NCI-H226 (cell line): ENCODE results near the gene IFT22.
"Not testable (repeated sequence)": the region's sequence is repeated elsewhere in the genome, so short reads cannot be mapped to it uniquely, and the experiment has no call there.

Source experiments
- DNase-seq: peaks from one replicate; pipeline ENCODE4 v3.0.0-alpha.2; 2015

The IFT22 gene

DNA sequence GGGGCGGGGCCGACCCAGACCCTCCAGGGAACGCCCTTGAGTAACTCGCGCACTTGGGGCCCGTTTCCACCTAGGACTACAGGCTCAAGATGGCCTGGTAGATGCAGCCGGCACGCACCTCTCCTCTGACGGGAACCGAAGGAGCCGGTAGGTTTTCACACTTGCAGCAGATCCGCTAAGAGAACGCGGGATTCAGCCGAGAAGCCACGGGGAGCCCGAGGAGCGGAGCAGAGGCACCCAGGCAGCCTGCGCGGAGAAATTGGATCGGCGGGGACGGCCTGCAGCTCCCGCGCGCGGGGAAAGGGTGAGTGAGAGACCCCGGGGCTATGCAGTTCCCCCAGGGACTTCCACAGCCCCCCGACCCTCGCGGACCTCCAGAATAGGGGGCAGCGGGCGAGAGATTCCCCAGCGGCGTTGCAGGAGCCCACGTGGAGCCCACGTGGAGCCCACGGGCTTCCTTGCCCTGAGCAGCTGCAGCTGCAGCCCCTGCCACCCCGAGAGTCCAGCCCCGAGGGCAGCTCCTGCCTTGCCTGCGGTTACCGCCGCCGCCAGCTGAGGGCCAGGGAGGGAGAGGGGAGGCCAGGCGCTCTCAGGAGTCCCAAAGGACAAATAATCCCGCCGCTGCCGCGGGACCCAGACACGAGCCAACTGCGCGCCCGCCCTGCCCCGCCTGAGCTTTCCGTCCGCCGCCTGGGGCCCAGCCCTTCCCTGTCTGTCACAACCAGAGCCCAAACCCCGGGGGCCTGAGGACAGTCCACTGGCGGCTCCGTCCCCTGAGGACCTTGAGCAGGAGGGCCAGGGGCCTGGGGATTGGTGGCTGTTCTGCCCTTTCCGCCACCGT, 13.1 kb downstream of the IFT22 start:
- DNase-seq = no peak

DNA sequence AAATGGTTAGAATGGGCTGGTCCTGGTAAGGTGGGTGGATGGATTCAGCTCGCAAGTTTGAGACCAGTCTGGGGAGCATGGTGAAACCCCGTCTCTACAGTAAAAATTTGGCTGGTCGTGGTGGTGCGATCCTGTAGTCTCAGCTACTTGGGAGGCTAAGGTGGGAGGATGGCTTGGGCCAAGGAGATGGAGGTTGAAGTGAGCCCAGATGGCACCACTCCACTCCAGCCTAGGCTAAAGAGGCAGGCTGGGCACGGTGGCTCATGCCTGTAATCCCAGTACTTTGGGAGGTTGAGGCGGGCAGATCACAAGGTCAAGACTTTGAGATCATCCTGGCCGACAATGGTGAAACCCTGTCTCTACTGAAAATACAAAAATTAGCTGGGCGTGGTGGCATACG, 15.3 kb downstream of the IFT22 start:
- DNase-seq = no peak

DNA sequence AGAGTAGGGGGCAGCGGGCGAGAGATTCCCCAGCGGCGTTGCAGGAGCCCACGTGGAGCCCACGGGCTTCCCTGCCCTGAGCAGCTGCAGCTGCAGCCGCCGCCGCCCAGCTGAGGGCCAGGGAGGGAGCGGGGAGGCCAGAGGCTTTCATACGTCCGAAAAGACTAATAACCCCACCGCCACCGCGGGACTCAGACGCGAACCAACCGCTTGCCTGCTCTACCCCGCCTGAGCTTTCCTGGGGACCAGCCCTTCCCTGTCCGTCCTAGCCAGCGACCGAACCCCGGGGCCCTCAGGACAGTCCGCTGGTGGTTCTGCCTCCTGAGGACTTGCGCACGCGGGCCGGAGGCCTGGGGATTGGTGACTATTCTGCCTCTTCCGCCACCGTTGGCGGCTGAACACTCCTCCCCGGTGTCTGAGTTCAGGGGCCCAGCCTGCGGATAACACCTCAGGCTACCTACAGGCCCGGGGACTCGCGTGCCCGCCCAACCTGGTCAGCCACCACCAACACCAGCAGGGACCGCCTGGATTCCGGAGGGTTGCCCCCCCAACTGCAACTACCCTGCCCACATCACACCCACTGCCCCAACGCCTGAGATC, 18.4 kb downstream of the IFT22 start:
- no peak for DNase-seq

DNA sequence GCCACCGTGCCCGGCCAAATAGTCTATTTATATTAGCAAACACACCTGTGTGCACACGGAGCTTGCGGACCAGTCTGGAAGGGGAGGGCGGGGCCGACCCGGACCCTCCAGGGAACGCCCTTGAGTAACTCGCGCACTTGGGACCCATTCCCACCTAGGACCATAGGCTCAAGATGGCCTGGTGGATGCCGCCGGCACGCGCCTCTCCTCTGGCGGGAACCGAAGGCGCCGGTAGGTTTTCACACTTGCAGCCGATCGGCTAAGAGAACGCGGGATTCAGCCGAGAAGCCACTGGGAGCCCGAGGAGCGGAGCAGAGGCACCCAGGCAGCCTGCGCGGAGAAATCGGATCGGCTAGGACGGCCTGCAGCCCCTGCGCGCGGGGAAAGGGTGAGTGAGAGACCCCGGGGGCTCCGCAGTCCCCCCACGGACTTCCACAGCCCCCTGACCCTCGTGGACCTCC, 18.9 kb downstream of the IFT22 start:
- no peak for DNase-seq

DNA sequence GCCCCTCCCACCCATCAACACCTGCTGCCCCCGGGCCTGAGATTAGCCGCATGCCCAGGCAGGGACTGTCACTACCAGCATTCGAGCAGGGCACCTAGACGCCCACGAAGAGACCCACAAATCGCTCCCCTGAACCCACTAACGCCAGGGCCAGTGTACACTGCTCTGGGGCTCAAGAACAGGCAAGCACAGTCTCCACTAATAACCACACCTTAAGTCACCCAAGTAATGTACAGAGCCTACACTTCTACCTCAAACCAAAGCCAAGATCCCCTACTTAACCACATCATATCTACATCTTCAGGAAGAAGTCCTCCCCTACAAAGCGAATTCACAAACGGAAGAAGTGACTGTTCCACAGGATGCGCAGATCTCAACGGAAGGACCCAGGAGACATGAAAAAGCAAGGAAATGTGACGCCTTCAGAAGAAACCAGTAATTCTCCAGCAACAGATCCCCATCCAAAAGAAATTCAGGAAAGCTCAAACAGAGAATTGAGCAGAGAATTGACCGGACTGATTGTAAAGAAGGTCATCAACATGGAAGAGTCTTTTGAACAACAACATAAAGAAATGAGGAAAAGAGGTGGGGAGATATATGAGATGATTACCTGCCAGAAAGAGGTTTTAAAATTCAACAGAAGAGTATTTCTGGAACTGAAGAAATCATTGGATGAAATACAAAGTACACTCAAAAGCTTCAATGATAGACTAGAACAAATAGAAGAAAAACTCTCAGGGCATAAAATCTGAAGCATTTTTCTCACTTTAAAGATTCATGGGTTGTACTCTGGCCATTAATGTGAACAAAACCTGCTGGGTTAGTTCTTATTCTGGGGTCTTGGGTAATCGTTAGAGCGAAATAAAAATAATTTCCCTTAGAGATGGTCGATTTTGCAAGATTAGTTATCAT, 20.9 kb downstream of the IFT22 start:
- DNase-seq = no peak

DNA sequence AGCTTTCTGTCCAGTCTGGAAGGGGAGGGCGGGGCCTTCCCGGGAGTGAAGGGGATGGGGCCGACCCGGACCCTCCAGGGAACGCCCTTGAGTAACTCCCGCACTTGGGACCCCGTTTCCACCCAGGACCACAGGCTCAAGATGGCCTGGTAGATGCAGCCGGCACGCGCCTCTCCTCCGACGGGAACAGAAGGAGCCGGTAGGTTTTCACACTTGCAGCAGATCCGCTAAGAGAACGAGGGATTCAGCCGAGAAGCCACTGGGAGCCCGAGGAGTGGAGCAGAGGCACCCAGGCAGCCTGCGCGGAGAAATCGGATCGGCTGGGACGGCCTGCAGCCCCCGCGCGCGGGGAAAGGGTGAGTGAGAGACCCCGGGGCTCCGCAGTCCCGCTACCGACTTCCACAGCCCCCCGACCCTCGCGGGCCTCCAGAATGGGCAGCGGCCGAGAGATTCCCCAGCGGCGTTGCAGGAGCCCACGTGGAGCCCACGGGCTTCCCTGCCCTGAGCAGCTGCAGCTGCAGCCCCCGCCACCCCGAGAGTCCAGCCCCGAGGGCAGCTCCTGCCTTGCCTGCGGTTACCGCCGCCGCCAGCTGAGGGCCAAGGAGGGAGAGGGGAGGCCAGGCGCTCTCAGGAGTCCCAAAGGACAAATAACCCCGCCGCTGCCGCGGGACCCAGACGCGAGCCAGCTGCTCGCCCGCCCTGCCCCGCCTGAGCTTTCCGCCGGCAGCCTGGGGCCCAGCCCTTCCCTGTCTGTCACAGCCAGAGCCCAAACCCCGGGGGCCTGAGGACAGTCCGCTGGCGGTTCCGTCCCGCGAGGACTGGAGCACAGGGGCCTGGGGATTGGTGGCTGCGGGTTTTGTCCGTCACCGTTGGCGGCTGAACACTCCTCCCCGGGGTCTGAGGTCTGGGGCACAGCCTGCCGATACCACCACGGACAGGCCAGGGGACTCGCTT, 21.8 kb downstream of the IFT22 start:
- DNase-seq = no peak

DNA sequence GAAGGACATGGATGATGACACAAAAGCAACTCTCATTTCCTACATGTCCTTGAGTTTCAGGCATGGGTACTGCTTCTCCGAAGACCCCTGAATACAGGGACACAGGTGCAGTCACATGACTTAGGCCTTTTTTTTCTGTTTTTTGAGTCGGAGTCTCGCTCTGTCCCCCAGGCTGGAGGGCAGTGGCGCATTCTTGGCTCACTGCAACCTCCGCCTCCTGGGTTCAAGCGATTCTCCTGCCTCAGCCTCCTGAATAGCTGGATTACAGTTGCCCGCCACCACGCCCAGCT, 26.8 kb downstream of the IFT22 start:
- no peak for DNase-seq

DNA sequence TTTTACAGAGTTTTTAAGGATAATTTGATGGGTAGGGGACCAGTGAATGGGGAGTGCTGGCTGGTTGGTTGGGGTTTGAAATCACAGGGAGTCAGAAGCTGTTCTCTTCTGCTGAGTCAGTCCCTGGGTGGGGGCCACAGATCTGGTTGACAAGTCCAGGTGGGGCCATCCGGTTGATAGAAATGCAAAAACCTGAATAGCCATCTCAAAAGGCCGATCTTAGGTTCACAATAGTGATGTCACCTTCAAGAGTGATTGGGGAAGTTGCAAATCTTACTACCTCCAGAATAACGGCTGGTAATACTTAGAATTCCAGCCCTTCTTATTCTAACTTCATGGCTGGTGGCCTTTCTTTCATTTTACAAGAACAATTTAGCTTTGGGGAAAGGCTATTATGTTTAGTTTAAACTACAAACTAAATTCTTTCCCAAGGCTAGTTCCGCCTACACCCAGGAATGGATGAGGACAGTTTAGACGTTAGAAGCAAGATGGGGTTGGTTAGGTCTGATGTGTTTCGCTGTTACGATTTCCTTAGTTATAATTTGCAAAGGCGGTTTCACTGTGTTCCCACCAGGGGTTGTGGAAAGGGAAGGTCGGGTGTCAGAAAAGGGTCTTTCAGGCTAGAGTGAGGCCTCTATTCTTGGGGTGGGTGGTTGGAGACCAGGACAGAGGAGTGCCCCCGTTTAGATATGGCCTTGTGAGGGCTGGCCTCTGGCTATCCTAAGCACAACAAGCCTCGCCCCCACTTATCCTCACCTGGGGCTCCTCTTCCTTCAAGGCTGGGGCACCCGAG, 27.4 kb downstream of the IFT22 start:
- no peak for DNase-seq

DNA sequence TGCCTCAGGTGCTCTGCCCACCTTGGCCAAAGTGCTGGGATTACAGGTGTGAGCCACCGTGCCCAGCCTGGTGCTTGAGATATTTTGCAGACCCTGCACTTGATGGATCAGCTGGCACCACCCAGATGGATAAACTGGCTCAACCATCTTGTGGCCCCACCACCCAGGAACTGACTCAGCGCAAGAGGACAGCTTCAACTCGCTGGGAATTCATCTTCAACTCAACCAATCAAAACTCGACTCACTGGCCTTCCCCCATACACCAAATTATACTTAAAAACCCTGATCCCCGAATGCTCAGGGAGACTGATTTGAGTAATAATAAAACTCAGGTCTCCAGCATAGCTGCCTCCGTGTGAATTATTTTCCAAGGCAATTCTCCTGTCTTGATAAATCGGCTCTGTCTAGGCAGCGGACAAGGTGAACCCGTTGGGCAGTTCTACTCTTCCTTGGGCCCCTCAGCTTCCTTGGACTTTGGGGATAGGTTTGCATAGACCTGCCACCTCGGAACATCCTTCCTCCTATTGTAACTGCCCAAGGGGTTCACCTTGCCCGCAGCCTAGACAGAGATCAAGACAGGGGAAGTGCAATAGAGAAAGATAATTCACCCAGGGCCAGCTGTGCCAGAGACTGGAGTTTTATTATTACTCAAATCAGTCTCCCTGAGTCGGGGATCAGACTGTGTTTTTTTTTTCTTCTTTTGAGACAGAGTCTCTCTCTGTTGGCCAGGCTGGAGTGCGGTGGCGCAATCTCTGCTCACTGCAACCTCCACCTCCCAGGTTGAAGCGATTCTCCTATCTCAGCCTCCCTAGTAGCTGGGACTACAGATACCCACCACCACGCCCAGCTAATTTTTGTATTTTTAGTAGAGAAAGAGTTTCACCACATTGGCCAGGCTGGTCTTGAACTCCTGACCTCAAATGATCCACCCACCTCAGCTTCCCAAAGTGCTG, 28.3 kb downstream of the IFT22 start:
- DNase-seq = not testable (repeated sequence)

DNA sequence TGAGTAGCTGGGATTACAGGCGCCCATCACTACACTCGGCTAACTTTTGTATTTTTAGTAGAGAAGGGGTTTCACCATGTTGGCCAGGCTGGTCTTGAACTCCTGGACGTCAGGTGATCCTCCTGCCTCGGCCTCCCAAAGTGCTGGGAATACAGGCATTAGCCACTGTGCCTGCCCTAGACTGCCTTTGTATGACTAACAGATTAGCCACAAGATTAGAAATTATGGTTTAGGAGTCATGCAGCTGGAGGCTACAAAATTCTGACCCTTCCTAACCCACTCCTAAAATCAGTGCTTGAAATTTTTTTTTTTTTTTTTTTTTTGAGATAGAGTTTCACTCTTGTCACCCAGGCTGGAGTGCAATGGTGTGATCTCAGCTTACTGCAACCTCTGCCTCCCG, 29.0 kb downstream of the IFT22 start:
- DNase-seq = not testable (repeated sequence)

DNA sequence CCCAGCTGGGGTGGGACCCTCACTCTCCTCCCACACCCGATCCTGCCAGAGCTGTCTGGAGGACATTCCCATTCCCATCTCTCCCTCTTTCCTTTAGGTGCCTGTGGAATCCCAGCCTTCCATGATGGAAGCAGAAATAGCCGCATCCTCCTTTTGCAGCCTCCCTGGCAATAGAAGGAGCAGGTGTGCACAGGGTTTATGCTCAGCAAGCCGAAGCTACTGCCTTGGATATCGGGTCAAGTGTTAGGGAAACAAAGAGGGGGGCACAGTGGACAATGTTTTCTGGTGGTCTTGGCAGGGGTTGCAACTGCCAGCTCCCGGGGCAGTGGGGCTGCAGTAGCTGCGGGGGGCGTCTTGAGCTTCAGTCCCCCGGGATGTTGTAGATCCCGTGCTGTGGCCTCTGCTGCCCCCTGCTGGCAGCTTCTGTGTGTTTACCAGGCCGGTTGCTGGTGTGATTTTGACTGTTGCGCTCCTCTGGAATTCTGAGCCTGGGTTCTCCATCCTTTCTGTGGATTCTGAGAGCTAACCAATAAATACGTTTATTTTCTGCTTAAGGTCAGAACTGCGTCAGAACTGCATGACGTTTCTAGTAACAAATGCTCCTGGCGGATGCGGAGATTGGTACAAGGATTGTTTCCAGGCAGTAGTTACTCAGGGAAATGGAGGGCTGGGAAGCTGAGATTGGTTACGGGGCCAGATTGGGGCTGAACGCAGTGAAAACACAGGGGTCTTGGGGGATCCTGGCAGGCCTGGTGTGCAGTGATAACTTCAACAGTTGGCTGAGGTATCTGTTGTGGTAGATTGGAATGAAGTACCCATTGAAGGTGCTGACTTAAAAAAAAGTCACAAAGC, 31.2 kb downstream of the IFT22 start:
- DNase-seq = not testable (repeated sequence)

DNA sequence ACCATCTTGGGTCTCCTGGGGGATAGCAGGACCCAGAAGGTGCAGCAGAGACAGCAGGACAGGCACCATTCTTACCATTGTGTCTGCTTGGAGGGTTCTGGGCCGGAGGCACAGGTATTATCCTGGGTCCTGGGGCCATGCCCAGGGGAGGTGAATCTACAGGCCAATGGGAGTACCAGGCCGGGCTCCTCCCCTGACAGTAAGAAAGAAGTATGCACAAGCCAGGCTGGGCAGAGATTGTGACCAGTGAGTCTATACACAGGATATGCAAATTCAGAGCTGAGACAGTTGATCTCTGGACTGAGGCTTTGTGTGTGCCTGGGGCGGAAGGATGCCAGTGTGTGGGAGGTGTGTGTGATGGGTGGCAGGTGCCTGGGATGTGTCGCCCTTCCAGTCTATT, 31.9 kb downstream of the IFT22 start:
- DNase-seq = peak; percentile 14

DNA sequence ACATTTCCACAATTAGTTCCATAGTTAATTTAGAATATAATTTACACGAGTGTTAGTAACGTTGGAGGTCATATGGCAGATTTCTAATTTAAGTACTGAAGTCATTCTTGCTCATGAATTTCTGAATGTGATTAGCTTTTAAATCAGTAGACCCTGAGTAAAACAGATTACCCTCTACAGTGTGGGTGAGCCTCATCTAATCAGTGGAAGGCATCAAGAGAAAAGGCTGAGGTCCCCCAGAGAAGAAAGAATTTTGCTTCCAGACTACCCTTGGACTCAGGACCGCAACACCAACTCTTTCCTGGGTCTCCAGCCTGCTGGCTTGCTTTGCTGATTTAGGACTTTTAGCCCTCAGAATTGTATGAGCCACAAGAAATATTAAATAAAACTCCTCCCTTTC, 33.2 kb downstream of the IFT22 start:
- no peak for DNase-seq

DNA sequence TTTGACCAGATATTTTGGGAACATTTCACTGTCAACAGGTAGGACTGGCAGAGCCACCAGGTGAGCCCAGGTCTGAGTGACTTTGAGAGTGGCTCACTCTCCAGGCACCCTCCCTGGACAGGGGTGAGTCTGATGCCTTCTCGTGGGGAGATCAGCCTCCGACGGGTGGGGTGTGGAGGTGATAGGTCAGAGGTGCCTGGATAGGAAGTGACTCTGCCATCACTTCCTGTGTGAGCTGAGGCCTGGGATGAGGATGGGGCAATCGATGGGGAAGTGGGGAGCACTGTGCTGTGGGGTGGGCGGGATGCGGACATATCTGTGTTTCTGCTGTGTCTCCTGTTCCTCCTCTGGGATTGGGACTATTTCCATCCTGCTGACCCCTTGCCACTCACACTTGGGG, 34.6 kb downstream of the IFT22 start:
- DNase-seq = no peak

DNA sequence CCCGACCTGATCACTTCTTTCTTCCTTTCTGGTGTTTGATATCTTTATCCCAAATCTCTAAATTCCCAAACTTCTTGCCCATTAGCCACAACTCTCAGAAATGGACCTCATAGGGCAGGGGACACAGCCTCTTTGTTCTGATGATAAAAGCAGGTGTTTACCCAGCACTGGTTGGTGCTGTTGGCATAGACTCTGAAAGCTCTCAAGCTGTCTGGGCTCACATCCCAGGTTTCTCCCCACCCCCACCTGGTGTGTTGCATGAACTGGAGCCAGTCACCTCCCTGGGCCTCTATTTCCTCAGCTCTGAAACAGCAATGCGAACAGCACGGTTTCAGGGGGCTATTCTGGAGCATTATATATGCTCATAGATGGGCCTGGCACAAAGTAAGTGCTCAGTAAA, 35.7 kb downstream of the IFT22 start:
- DNase-seq = not testable (repeated sequence)

DNA sequence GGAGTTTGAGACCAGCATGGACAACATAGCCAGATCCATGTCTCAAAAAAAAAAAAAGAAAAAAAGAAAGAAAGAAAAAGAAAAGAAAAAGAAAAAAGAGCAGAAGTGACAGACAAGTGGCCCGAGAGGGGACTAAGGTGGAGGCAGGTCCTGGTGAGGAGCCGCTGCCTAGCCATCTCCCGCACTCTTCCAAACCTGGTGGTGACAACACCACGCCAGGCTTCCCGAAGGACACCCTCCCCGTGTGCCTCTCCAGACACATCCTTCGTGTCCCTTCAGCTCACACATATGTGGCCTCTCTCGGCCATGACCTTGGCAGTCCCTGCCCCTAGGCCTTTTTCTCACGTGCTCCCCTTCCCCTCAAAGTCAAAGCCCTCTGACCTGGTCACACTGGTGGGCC, 36.4 kb downstream of the IFT22 start:
- no peak for DNase-seq

DNA sequence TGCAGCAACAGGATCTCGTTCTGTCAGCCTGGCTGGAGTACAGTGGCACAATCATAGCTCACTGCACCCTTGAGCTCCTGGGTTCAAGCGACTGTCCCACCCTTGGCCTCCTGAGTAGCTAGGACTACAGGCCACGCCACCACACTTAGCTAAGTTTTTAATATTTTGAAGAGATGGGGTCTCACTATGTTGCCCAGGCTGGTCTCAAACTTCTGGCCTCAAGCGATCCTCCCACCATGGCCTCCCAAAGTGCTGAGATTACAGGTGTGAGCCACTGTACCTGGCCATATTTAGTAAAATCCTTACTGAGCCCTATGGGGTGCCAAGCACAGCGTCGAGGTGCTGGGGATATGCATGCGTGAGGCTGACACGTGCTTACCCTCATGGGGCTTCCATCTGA, 40.7 kb downstream of the IFT22 start:
- not testable (repeated sequence) for DNase-seq

DNA sequence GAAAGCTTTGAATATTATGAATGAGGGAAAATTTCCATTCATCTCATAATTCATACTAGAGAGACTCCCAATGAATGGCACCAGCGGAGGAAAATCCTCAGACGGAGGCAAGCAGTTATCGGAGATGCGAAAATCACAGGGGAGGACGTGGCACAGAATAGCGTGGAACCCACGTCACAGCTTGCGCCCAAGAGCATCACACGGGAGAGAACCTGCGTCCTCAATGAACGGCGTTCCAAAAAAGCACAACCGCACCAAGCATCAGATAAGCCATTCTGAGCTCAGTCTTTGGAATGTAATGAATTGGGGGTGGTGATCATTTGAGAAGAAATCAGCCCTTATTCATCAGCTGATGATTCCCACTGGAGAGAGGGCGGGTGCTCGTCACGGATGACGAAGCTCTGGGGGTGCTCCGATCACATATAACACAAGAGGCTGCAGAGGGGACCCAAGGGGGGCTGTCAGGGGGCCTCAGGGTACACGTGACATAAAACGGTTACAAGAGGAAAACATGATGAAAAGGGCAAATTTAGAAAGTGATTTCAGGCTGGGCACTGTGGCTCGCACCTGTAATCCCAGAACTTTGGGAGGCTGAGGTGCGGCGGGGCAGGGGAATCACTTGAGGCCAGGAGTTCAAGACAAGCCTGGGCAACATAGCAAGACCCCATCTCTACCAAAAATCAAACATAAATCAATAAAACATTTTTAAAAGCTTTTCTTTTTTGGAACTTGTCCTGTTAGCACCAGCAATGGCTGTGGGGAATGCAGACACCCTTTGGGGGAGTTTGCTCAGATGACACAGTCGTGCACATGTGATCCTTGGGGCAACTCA, 42.9 kb downstream of the IFT22 start:
- DNase-seq = no peak

DNA sequence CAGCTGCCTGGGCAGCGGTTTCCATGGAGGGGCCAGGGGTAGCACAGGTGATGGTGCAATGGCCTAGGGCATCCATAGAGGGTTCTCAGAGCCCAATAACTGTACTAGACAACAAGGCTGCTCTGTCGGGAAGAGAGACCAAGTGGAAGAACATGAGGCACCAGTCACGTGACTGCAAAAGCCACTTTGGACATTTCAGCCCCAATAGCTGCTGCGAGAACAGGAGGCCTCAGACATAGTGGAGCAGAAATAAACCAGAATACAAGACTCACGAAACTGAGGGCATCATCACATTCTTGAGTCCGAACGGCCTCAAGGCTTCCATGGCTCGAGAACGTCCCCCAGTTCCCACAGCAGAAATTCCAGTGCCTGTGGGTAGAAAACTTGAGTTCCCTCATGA, 44.5 kb downstream of the IFT22 start:
- DNase-seq = no peak
